ENCODE data around the gene CASQ1. TPM values are rescaled to one million over a fixed set of nuclear protein-coding genes. Genes with fewer than 3 reads are reported as not detected.

CASQ1 gene
- total RNA-seq, 3 donors from 2014 or later (not counting 1 experiment from before 2014, with no cell fraction given): not detected

GRCh38 chr1:160151303-160151702 lies 39.1 kb upstream of the CASQ1 start, which contains the start of gene ATP1A4:
ATP1A4 (plus strand) TSS chr1:160151603; CDS start chr1:160152041, 438 bp downstream.
- intact Hi-C loops (cut with micrococcal nuclease): no loop called here
- Mint-ChIP-seq H3K27ac (no peak within 1 kb of the TSS), H3K4me1 (peaks cover 0 to 7% of the 10 kb centered on the region in 2 donors), H3K27me3 (ENCODE audit: low read depth in 2 of 2) (peaks cover 0 to 11% of the 10 kb centered on the region in 2 donors), H3K9me3 (no peaks in the 10 kb centered on the region), H3K4me3 (no peak within 1 kb of the TSS), H3K36me3 (no peaks in the 10 kb centered on the region)
- whole genome bisulfite sequencing (ENCODE audit: insufficient coverage): 90% methylated on average over 6 of the region's 6 CpGs
- no peaks in the 10 kb centered on the region for H3K36me3 ChIP-seq (ENCODE audit: control insufficient read depth, insufficient read depth, low read length)
- H3K27me3 ChIP-seq (ENCODE audit: control insufficient read depth, insufficient read depth, low read length): no peaks in the 10 kb centered on the region
- no peak within 1 kb of the TSS for H3K4me3 ChIP-seq (ENCODE audit: low read length)
- H3K9me3 ChIP-seq (ENCODE audit: control insufficient read depth, insufficient read depth, low read length): no peaks in the 10 kb centered on the region
- no peak for TF ChIP-seq CTCF (IDR thresholded peaks at IDR 0.05)
- no peak within 1 kb of the TSS for H3K27ac ChIP-seq (ENCODE audit: low read length)
- H3K4me1 ChIP-seq (ENCODE audit: control insufficient read depth, insufficient read depth, low read length): no peaks in the 10 kb centered on the region
- DNase-seq: no peak
- ATAC-seq: no peak

- Mint-ChIP-seq H3K9me3 (no peaks in the 10 kb centered on the region), H3K36me3 (no peaks in the 10 kb centered on the region), H3K4me1 (peaks cover 0 to 7% of the 10 kb centered on the region in 2 donors), H3K27ac (no peak overlapping the region), H3K27me3 (ENCODE audit: low read depth in 2 of 2) (peaks cover 12 to 14% of the 10 kb centered on the region in 2 donors), H3K4me3 (no peak overlapping the region)
- no peak for ATAC-seq
- WGBS (ENCODE audit: insufficient coverage): 56% methylated on average over 3 of the region's 3 CpGs
- no peak for TF ChIP-seq CTCF (IDR thresholded peaks at IDR 0.05)
- Histone ChIP-seq H3K36me3 (ENCODE audit: control insufficient read depth, insufficient read depth, low read length) (no peaks in the 10 kb centered on the region), H3K4me1 (ENCODE audit: control insufficient read depth, insufficient read depth, low read length) (no peaks in the 10 kb centered on the region), H3K4me3 (ENCODE audit: low read length) (no peak overlapping the region), H3K27me3 (ENCODE audit: control insufficient read depth, insufficient read depth, low read length) (no peaks in the 10 kb centered on the region), H3K9me3 (ENCODE audit: control insufficient read depth, insufficient read depth, low read length) (no peaks in the 10 kb centered on the region), H3K27ac (ENCODE audit: low read length) (no peak overlapping the region)
- intact Hi-C loops (cut with micrococcal nuclease): no loop called here
- DNase-seq: no peak
Observed at GRCh38 chr1:160154790-160155189, 35.6 kb upstream of the CASQ1 start.

GRCh38 chr1:160156361-160156760 lies 34.0 kb upstream of the CASQ1 start:
- H3K4me1 ChIP-seq (ENCODE audit: control insufficient read depth, insufficient read depth, low read length): no peaks in the 10 kb centered on the region
- H3K4me3 ChIP-seq (ENCODE audit: low read length): no peak overlapping the region
- TF ChIP-seq CTCF (IDR thresholded peaks at IDR 0.05): no peak
- Mint-ChIP-seq H3K27ac (no peak overlapping the region), H3K4me3 (no peak overlapping the region), H3K9me3 (no peaks in the 10 kb centered on the region), H3K27me3 (ENCODE audit: low read depth in 2 of 2) (peaks cover 12 to 14% of the 10 kb centered on the region in 2 donors), H3K36me3 (no peaks in the 10 kb centered on the region), H3K4me1 (peaks cover 0 to 7% of the 10 kb centered on the region in 2 donors)
- intact Hi-C loops (cut with micrococcal nuclease): no loop called here
- DNase-seq: no peak
- no peak overlapping the region for H3K27ac ChIP-seq (ENCODE audit: low read length)
- H3K9me3 ChIP-seq (ENCODE audit: control insufficient read depth, insufficient read depth, low read length): no peaks in the 10 kb centered on the region
- ATAC-seq: no peak
- no peaks in the 10 kb centered on the region for H3K27me3 ChIP-seq (ENCODE audit: control insufficient read depth, insufficient read depth, low read length)
- H3K36me3 ChIP-seq (ENCODE audit: control insufficient read depth, insufficient read depth, low read length): no peaks in the 10 kb centered on the region
- WGBS (ENCODE audit: insufficient coverage): 86% methylated on average over 5 of the region's 5 CpGs

- H3K4me3 ChIP-seq (ENCODE audit: low read length): no peak overlapping the region
- intact Hi-C loops (cut with micrococcal nuclease): no loop called here
- Mint-ChIP-seq H3K9me3 (no peaks in the 10 kb centered on the region), H3K27me3 (ENCODE audit: low read depth in 2 of 2) (peaks cover 11 to 12% of the 10 kb centered on the region in 2 donors), H3K4me1 (peaks cover 0 to 2% of the 10 kb centered on the region in 2 donors), H3K4me3 (no peak overlapping the region), H3K36me3 (no peaks in the 10 kb centered on the region), H3K27ac (no peak overlapping the region)
- 90% methylated on average over 2 of the region's 4 CpGs for WGBS (ENCODE audit: insufficient coverage)
- DNase-seq: no peak
- no peak overlapping the region for H3K27ac ChIP-seq (ENCODE audit: low read length)
- H3K36me3 ChIP-seq (ENCODE audit: control insufficient read depth, insufficient read depth, low read length): no peaks in the 10 kb centered on the region
- ATAC-seq: no peak
- no peak for TF ChIP-seq CTCF (IDR thresholded peaks at IDR 0.05)
- no peaks in the 10 kb centered on the region for H3K4me1 ChIP-seq (ENCODE audit: control insufficient read depth, insufficient read depth, low read length)
- no peaks in the 10 kb centered on the region for H3K9me3 ChIP-seq (ENCODE audit: control insufficient read depth, insufficient read depth, low read length)
- H3K27me3 ChIP-seq (ENCODE audit: control insufficient read depth, insufficient read depth, low read length): no peaks in the 10 kb centered on the region
Observed at GRCh38 chr1:160157174-160157573, 33.2 kb upstream of the CASQ1 start.

Data from natural killer cell (primary cell).